HG02610 (cell line): ENCODE results near the gene MACF1.

ENCODE experiments used
- ATAC-seq: cut with Tn5 transposase; IDR thresholded peaks from one replicate; pipeline ENCODE4 v1.9.1; 2021; ENCODE audit warnings: mild to moderate bottlenecking, moderate library complexity; ENCODE audit not compliant: unreplicated experiment

The MACF1 gene

GRCh38 chr1:39213511-39214002 is 9.1 kb downstream of the MACF1 start:
- no peak for ATAC-seq

- peak; percentile 3 for ATAC-seq
Observed at GRCh38 chr1:39214021-39214713, 9.7 kb downstream of the MACF1 start.

GRCh38 chr1:39214714-39214997 is 10.2 kb downstream of the MACF1 start:
- no peak for ATAC-seq

GRCh38 chr1:39214998-39215873 is 10.7 kb downstream of the MACF1 start:
- ATAC-seq, result peak; percentile 78

- no peak for ATAC-seq
Observed at GRCh38 chr1:39216771-39217170, 12.3 kb downstream of the MACF1 start.

- no peak for ATAC-seq
Observed at GRCh38 chr1:39220891-39221870, 16.7 kb downstream of the MACF1 start.

- no peak for ATAC-seq
Observed at GRCh38 chr1:39224295-39224829, 19.9 kb downstream of the MACF1 start.

GRCh38 chr1:39226836-39227235 is 22.3 kb downstream of the MACF1 start:
- no peak for ATAC-seq

GRCh38 chr1:39228252-39228651 is 23.8 kb downstream of the MACF1 start:
- no peak for ATAC-seq

- no peak for ATAC-seq
Observed at GRCh38 chr1:39229504-39229903, 25.0 kb downstream of the MACF1 start.

- peak; percentile 81 for ATAC-seq
Observed at GRCh38 chr1:39230261-39231190, 26.0 kb downstream of the MACF1 start.

GRCh38 chr1:39236971-39237370 is 32.5 kb downstream of the MACF1 start:
- ATAC-seq, result no peak

GRCh38 chr1:39238476-39238875 is 34.0 kb downstream of the MACF1 start:
- no peak for ATAC-seq

GRCh38 chr1:39239968-39240367 is 35.5 kb downstream of the MACF1 start:
- ATAC-seq, result no peak

- no peak for ATAC-seq
Observed at GRCh38 chr1:39243302-39243701, 38.8 kb downstream of the MACF1 start.

GRCh38 chr1:39250460-39251240 is 46.2 kb downstream of the MACF1 start:
- ATAC-seq, result no peak

GRCh38 chr1:39255222-39255621 is 50.7 kb downstream of the MACF1 start:
- ATAC-seq, result no peak

GRCh38 chr1:39258146-39258924 is 53.8 kb downstream of the MACF1 start:
- no peak for ATAC-seq
